ENCODE measurements around the gene SRSF1.
"Not testable (repeated sequence)": the region's sequence is repeated elsewhere in the genome, so short reads cannot be mapped to it uniquely, and the experiment has no call there.

The SRSF1 gene

DNA sequence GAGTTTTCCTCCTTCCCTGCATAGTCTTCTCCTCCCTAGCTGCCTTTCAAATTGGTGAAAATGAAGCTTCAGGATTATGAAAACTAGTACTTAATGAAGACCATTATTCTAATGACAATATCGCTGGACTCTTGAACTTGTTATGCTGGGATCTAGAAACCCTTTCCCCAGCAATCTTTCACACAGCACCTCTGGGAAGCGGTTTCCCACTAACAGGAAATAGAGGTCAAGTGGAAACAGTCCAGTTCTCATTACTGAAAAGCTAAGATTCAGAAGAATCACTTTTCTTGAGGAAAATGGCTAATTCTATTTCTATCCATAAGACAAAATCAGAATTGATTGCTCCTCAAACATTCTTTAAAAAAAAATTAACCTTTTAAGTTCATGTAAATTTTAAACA, 17.0 kb downstream of the SRSF1 start:
- no peak for DNase-seq (ENCODE audit: low read depth, low spot score)

DNA sequence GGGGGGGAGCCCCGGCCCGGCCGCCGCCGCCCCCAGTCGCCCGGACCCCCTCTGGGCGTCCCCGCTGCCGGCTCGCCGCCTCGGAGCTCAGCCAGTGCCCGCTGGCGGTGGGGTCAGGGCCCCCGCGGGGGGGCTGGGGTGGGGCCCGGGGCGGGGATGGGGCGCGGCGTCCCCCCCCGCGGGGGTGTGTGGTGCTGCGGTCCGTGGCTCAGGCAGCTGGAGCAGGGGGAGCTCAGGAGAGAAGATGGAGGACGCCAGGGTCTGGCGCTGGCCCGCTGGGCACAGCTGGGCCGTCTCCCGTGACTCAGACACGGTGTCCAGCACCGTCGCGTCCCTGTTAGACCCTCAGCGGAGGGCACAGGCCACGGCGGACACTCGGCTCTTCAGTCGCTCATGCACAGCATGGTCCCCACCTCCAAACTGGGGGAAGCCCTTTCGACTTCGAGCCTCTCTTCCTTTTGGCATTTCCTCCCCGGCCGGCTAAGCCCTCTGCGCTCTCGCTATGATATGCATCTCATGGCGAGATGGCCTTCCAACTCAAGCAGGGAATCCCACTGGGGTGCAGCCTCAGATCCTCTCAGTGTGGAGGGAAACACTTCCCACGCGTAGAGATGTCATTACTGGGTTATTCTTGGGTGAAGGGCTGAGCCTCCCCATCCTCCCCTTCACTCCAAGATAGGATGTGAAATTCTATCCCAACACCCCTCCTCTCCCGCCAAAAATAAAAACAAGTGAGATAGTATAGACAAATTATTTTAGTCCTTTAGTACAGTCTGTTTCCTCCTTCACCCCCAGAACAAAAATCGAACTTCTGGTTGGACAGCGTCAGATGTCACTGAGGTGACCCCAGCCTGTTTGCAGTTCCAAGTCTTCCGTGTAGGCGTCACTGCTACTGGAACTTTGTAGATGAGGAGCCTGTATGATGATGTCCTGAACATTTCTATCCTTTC, 18.5 kb downstream of the SRSF1 start:
- DNase-seq (ENCODE audit: low read depth, low spot score): peak; percentile 66

- peak; percentile 64 for DNase-seq (ENCODE audit: low read depth, low spot score)
These were observed 19.3 kb downstream of the SRSF1 start, which contains the start of gene VEZF1 for GRCh38 chr17:57987581-57988300. Gene VEZF1, minus strand, starts transcription at chr17:57988254. Its CDS starts 143 bp downstream, at chr17:57988111.

DNA sequence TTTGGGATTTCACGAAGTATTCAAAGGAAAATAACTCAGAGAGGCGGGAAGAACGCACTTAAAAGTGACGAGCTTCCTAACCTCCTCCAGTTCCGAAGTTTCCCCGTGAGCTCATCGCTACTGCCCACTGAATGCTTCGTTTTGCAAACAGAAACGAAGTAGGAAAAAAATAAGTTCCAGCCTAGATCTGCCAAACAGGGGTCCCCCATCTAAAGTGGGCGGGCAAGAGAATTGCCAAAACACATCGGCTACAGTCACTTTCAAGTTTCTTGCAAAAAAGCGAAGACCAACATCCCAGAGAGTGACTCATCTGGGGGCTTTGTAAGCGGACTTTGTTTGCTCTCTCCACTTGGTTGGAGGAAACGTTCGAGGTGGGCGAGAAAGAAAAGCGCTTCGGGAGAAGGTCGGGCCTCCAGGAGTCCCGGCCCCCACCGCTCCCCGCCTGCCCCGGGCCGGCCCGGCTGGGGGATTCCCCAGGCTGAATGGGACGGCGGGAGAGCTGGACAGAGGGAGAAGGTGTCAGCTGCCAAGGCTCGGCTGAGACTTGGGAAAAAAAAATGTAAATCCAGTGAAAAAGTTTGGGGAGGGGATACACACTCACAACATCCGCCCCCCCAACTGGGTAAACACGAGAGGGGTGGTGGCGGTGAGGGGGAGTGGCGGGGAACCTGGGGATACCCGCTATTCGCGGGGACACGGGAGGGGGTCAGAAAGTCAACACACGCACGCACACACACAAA, 20.0 kb downstream of the SRSF1 start:
- DNase-seq (ENCODE audit: low read depth, low spot score): peak; percentile 78

DNA sequence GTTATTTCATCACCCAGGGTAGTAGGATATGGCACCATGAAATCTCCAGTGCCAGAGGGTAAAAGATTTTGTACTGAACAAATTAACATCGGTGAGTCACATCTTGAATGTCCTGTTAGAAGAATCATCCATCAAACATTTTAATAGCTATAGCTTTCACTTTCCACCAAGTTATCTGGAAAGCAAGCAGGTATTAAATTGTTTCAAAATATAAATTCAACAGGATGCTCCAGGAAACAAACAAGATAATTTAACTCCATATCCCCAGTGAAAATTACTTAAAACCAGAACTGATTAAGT, 21.4 kb downstream of the SRSF1 start:
- DNase-seq (ENCODE audit: low read depth, low spot score): no peak

- DNase-seq (ENCODE audit: low read depth, low spot score): no peak
These were observed 21.9 kb downstream of the SRSF1 start for GRCh38 chr17:57984936-57985674.

GRCh38 chr17:57984261-57984890, 22.7 kb downstream of the SRSF1 start:
- no peak for DNase-seq (ENCODE audit: low read depth, low spot score)

GRCh38 chr17:57983446-57983845, 23.6 kb downstream of the SRSF1 start:
- no peak for DNase-seq (ENCODE audit: low read depth, low spot score)

- no peak for DNase-seq (ENCODE audit: low read depth, low spot score)
These were observed 24.4 kb downstream of the SRSF1 start for GRCh38 chr17:57982452-57983170.

DNA sequence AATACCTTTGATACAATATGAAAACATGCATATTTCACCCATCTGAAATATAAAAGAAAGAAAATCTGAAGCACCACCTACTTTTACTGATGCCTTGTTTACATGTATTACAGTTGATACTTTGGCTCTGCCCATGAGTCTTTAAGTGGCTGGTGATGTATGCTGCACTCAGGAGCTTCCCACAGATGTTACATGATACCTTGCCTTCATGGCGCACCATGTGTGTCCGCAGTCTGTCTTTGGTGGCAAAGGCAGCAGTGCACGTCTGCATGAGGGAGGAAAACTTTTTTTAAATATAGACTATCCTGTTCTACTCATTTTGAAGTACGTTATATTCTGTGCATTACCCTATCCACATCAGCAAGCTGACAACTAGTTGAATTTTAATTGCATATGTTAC, 26.5 kb downstream of the SRSF1 start:
- DNase-seq (ENCODE audit: low read depth, low spot score): no peak

GRCh38 chr17:57979076-57979475, 28.0 kb downstream of the SRSF1 start:
- DNase-seq (ENCODE audit: low read depth, low spot score): no peak

- DNase-seq (ENCODE audit: low read depth, low spot score): no peak
These were observed 30.5 kb downstream of the SRSF1 start for GRCh38 chr17:57976594-57976993.

- DNase-seq (ENCODE audit: low read depth, low spot score): no peak
These were observed 32.0 kb downstream of the SRSF1 start for GRCh38 chr17:57975044-57975443.

DNA sequence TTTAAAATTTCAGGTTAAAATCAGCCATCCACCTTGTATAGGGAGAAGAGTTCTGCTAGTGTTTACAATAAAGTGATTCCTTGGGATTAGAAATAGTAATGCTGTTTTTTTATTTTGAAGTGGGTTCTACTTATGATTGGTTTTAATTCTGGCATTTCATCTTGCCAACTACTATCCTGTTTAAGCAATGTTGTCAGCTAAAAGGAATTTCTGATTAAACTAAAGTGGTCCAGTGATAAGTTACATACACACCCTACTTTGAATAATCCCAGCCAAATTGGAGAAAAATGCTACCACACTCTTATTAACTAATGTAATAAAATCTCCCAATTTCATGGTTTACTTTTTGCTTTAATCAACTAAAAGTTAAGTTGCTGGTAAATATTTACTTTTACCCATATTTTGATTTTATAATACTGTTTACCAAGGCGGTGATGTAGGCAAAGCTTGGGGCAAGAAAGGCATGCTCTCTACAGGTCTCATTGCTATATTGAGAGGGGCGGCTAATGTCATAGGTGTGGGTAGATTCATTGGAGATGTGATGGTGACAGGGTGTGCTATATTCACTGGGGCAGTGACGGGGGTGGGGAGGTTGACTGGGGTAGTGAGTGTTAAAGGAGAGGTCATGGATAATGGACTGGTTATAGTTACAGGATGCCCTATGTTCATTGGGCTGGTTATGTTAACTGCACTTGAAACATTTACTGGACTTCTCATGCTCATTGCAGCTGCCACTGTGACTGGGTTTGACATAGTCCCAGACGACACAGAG, 32.8 kb downstream of the SRSF1 start:
- not testable (repeated sequence) for DNase-seq (ENCODE audit: low read depth, low spot score)

DNA sequence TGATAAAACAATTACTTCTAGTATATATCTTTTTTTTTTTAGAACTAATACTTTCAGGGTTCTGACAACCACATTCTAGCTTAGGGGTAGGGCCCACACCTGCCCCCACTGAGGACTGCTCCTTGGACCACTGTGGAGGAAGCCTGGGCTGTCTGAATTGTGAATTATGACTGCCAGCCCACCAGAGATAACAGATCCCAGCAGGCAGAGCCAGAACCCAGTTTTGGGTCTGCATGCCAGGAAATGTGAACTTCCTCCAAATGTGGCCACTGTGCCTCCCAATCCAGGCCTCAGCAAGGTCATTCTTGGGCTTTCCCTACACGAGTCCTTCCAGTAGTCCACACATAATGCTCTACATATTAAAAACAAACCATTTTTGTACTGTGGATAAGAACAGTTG, 34.9 kb downstream of the SRSF1 start:
- no peak for DNase-seq (ENCODE audit: low read depth, low spot score)

GRCh38 chr17:57971572-57971971, 35.5 kb downstream of the SRSF1 start:
- no peak for DNase-seq (ENCODE audit: low read depth, low spot score)

DNA sequence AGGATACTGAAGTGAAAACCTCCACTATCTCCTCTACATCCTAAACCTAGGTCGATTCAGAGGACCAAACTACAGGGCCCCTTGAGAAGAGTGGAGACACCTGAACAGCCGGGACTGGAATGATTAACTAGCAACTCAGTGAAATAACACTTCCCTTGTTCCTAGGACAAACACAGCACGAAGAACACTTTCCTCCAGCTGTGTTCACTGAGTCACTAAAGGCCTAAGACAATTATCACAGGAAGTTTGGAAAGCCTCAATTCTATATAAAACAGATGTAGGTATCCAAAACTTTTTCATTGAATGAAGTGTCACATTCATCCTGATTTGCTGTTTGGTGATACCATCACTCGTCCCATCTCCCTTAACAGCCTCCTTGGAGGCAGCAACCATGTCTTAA, 36.3 kb downstream of the SRSF1 start:
- DNase-seq (ENCODE audit: low read depth, low spot score): no peak

GRCh38 chr17:57968456-57968855, 38.6 kb downstream of the SRSF1 start:
- DNase-seq (ENCODE audit: low read depth, low spot score): no peak

DNA sequence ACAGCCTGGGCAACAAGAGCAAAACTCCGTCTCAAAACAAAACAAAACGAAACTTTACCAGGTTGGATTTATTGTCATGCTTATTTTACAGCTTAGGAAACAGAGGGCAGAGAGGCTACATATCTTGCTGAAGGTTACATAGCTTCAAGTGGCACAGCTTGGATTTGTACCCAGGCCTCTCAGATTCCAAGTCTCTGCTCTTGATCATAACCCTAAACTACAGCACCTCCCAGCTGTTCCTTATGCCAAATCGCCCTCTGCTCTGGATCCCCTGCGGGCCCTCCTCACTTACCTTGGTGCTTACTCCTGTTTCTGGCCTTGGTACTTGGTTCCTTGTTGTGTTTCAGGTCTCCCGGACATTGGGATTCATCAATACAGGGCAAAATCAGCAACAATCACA, 40.2 kb downstream of the SRSF1 start:
- no peak for DNase-seq (ENCODE audit: low read depth, low spot score)

DNA sequence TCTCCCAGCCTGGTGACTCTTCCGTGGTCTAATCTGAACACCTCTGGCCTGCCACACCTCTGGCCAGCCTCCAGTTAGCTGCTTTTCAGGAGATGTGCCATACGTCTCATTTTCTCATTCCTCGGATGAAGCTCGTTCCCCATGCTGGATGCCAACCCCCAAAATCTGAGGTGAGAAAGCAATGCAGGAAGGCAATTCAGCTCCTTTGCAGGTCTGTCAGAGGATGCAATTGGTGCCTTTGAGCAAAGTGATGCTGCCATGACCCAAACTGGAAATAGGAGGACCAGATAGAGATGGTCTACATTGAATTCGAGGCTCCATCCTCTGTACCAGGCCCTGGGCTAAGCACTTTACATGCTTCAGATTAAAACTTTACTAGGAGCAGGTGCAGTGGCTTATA, 40.8 kb downstream of the SRSF1 start:
- no peak for DNase-seq (ENCODE audit: low read depth, low spot score)
